Measurements from ENCODE around the gene CARD11.

GRCh38 chr7:2968176-2968575 lies 75.5 kb downstream of the CARD11 start:
- no peak for TF ChIP-seq CTCF (IDR thresholded peaks at IDR 0.05)
- TF ChIP-seq POLR2A (IDR thresholded peaks at IDR 0.05) = no peak
- TF ChIP-seq EP300 (IDR thresholded peaks at IDR 0.05) = no peak

Measured in ovary (tissue), 3 donors.